ENCODE measurements around the gene KLF13.

The KLF13 gene

GRCh38 chr15:31296646-31297574 lies 29.7 kb upstream of the KLF13 start:
- H3K4me1 ChIP-seq (ENCODE audit: insufficient read depth, low read length, severe bottlenecking): peaks cover 23% of the 10 kb centered on the region
- no peaks in the 10 kb centered on the region for H3K9me2 ChIP-seq (ENCODE audit: low read depth, low read length)
- H4K20me1 ChIP-seq (ENCODE audit: insufficient read depth, low read length): no peaks in the 10 kb centered on the region
- H3K27ac ChIP-seq (ENCODE audit: low read depth, low read length, poor library complexity, severe bottlenecking): no peak overlapping the region
- H3K79me2 ChIP-seq (ENCODE audit: insufficient read depth, low read length): no peaks in the 10 kb centered on the region
- no peaks in the 10 kb centered on the region; the same call in 1 of the 2 replicates for H3K36me3 ChIP-seq (ENCODE audit: insufficient read depth, low read length)
- no peak overlapping the region for H3K4me2 ChIP-seq (ENCODE audit: low read length)
- no peak overlapping the region for H2AFZ ChIP-seq (ENCODE audit: low read length)
- H3K27me3 ChIP-seq (ENCODE audit: insufficient read depth, low read length): no peaks in the 10 kb centered on the region
- no peaks in the 10 kb centered on the region for H3K9me3 ChIP-seq (ENCODE audit: low read length)
- H3K4me3 ChIP-seq (ENCODE audit: low read depth, low read length, poor library complexity, severe bottlenecking): no peak overlapping the region
- H3K9ac ChIP-seq (ENCODE audit: low read length): no peak overlapping the region
- no peaks in the 10 kb centered on the region for H3F3A ChIP-seq (ENCODE audit: insufficient read depth, low read length)
- TF ChIP-seq EZH2 (IDR thresholded peaks at IDR 0.05; ENCODE audit: borderline replicate concordance, low read length): no peak
- TF ChIP-seq CTCF (IDR thresholded peaks at IDR 0.05; ENCODE audit: low read length): no peak

GRCh38 chr15:31297575-31298456 lies 28.8 kb upstream of the KLF13 start:
- no peak overlapping the region for H2AFZ ChIP-seq (ENCODE audit: low read length)
- H3K27me3 ChIP-seq (ENCODE audit: insufficient read depth, low read length): no peaks in the 10 kb centered on the region
- H3K27ac ChIP-seq (ENCODE audit: low read depth, low read length, poor library complexity, severe bottlenecking): no peak overlapping the region
- peaks cover 32% of the 10 kb centered on the region for H3K4me1 ChIP-seq (ENCODE audit: insufficient read depth, low read length, severe bottlenecking)
- TF ChIP-seq EZH2 (IDR thresholded peaks at IDR 0.05; ENCODE audit: borderline replicate concordance, low read length): no peak
- no peak for TF ChIP-seq CTCF (IDR thresholded peaks at IDR 0.05; ENCODE audit: low read length)
- H3F3A ChIP-seq (ENCODE audit: insufficient read depth, low read length): no peaks in the 10 kb centered on the region
- no peaks in the 10 kb centered on the region for H3K9me3 ChIP-seq (ENCODE audit: low read length)
- no peaks in the 10 kb centered on the region for H4K20me1 ChIP-seq (ENCODE audit: insufficient read depth, low read length)
- no peak overlapping the region for H3K4me3 ChIP-seq (ENCODE audit: low read depth, low read length, poor library complexity, severe bottlenecking)
- no peaks in the 10 kb centered on the region for H3K9me2 ChIP-seq (ENCODE audit: low read depth, low read length)
- H3K4me2 ChIP-seq (ENCODE audit: low read length): no peak overlapping the region
- no peaks in the 10 kb centered on the region for H3K79me2 ChIP-seq (ENCODE audit: insufficient read depth, low read length)
- no peaks in the 10 kb centered on the region; the same call in 1 of the 2 replicates for H3K36me3 ChIP-seq (ENCODE audit: insufficient read depth, low read length)
- H3K9ac ChIP-seq (ENCODE audit: low read length): no peak overlapping the region

GRCh38 chr15:31298707-31299172 lies 27.9 kb upstream of the KLF13 start:
- Histone ChIP-seq H3K4me1 (ENCODE audit: insufficient read depth, low read length, severe bottlenecking) (peaks cover 42% of the 10 kb centered on the region), H3K4me2 (ENCODE audit: low read length) (no peak overlapping the region), H3K4me3 (ENCODE audit: low read depth, low read length, poor library complexity, severe bottlenecking) (no peak overlapping the region), H3K9me3 (ENCODE audit: low read length) (no peaks in the 10 kb centered on the region), H3K27me3 (ENCODE audit: insufficient read depth, low read length) (no peaks in the 10 kb centered on the region), H2AFZ (ENCODE audit: low read length) (no peak overlapping the region), H3K27ac (ENCODE audit: low read depth, low read length, poor library complexity, severe bottlenecking) (no peak overlapping the region), H3K79me2 (ENCODE audit: insufficient read depth, low read length) (no peaks in the 10 kb centered on the region), H3F3A (ENCODE audit: insufficient read depth, low read length) (no peaks in the 10 kb centered on the region), H4K20me1 (ENCODE audit: insufficient read depth, low read length) (no peaks in the 10 kb centered on the region), H3K36me3 (ENCODE audit: insufficient read depth, low read length) (no peaks in the 10 kb centered on the region; the same call in 1 of the 2 replicates), H3K9ac (ENCODE audit: low read length) (no peak overlapping the region), H3K9me2 (ENCODE audit: low read depth, low read length) (no peaks in the 10 kb centered on the region)
- TF ChIP-seq CTCF (IDR thresholded peaks at IDR 0.05; ENCODE audit: low read length) (no peak), EZH2 (IDR thresholded peaks at IDR 0.05; ENCODE audit: borderline replicate concordance, low read length) (no peak)

Measured in OCI-LY1 (cell line).